DND-41 (cell line): ENCODE results near the gene NFXL1.

ENCODE experiments used
- ATAC-seq: fragments of 200-7000 bp; cut with Tn5 transposase; 3 replicates; pipeline ENCODE4 v1.9.1; 2021; ENCODE audit warnings: low read depth; ENCODE audit not compliant: insufficient read depth
- DNase-seq: peaks from one replicate; pipeline ENCODE4 v3.0.0-alpha.2; 2020
- H2AFZ ChIP-seq: 2 replicates; pipeline ENCODE4 v1.6.0; 2012; ENCODE audit warnings: low read depth, low read length
- H3K27ac ChIP-seq: 2 replicates; pipeline ENCODE4 v1.5.1; 2012; ENCODE audit warnings: low read length, inconsistent platforms
- H3K27me3 ChIP-seq: fragments of 200-600 bp; sonication (generic); 2 replicates; pipeline ENCODE4 v1.6.0; 2012; ENCODE audit warnings: low read length, mild to moderate bottlenecking, inconsistent platforms; ENCODE audit not compliant: insufficient read depth, poor library complexity
- H3K36me3 ChIP-seq: 2 replicates; pipeline ENCODE4 v1.5.1; 2012; ENCODE audit warnings: low read length, inconsistent platforms; ENCODE audit not compliant: insufficient read depth
- H3K4me1 ChIP-seq: 2 replicates; pipeline ENCODE4 v1.5.1; 2012; ENCODE audit warnings: mild to moderate bottlenecking, low read length; ENCODE audit not compliant: insufficient read depth
- H3K4me2 ChIP-seq: 2 replicates; pipeline ENCODE4 v1.6.0; 2012; ENCODE audit warnings: mild to moderate bottlenecking, moderate library complexity, low read length, inconsistent platforms; ENCODE audit not compliant: insufficient read depth
- H3K4me3 ChIP-seq, 2 experiments: fragments of 200-600 bp in 1 of 2; shearing (Covaris generic) in 1 of 2; 2 replicates each; pipeline ENCODE4 v1.5.1; 2012 to 2016; ENCODE audit warnings: inconsistent platforms in 2 of 2, low read length in 2 of 2, mild to moderate bottlenecking in 2 of 2, low read depth in 1 of 2, moderate library complexity in 1 of 2
- H3K79me2 ChIP-seq: 2 replicates; pipeline ENCODE4 v1.6.0; 2012; ENCODE audit warnings: low read length, inconsistent platforms; ENCODE audit not compliant: insufficient read depth
- H3K9ac ChIP-seq: 2 replicates; pipeline ENCODE4 v1.6.0; 2012; ENCODE audit warnings: low read depth, mild to moderate bottlenecking, inconsistent platforms, low read length, moderate library complexity
- H3K9me3 ChIP-seq: 2 replicates; pipeline ENCODE4 v1.5.1; 2012; ENCODE audit warnings: low read length, moderate library complexity, mild to moderate bottlenecking, inconsistent platforms; ENCODE audit not compliant: insufficient read depth, severe bottlenecking
- H4K20me1 ChIP-seq: 2 replicates; pipeline ENCODE4 v1.6.0; 2012; ENCODE audit warnings: low read length; ENCODE audit not compliant: insufficient read depth
- EZH2 ChIP-seq: IDR thresholded peaks from 3 replicates; pipeline ENCODE4 v1.6.1; 2012; ENCODE audit warnings: borderline replicate concordance, low read depth, mild to moderate bottlenecking, moderate library complexity, low read length, inconsistent platforms; ENCODE audit not compliant: severe bottlenecking
- TF ChIP-seq, protein P1 (sequence below): IDR thresholded peaks from 2 replicates; pipeline ENCODE4 v1.5.1; 2012; ENCODE audit warnings: borderline replicate concordance, low read length, moderate library complexity, mild to moderate bottlenecking; ENCODE audit not compliant: poor library complexity, severe bottlenecking; ENCODE audit errors: extremely low read depth

NFXL1 gene

GRCh38 chr4:47804598-47804997, 109.8 kb downstream of the NFXL1 start:
- no peak overlapping the region for H3K4me3 ChIP-seq
- H4K20me1 ChIP-seq = no peaks in the 10 kb centered on the region

GRCh38 chr4:47801481-47802002, 112.8 kb downstream of the NFXL1 start:
- Histone ChIP-seq H3K9me3 (no peaks in the 10 kb centered on the region), H4K20me1 (no peaks in the 10 kb centered on the region), H3K79me2 (no peaks in the 10 kb centered on the region), H3K4me2 (no peak overlapping the region), H3K9ac (no peak overlapping the region), H3K27ac (no peak overlapping the region), H2AFZ (no peak overlapping the region; the same call in 1 of the 2 replicates), H3K4me3 (no peak overlapping the region), H3K27me3 (no peaks in the 10 kb centered on the region), H3K36me3 (no peaks in the 10 kb centered on the region), H3K4me1 (no peaks in the 10 kb centered on the region)
- no peak for ATAC-seq
- no peak for TF ChIP-seq EZH2
- TF ChIP-seq, protein P1, sequence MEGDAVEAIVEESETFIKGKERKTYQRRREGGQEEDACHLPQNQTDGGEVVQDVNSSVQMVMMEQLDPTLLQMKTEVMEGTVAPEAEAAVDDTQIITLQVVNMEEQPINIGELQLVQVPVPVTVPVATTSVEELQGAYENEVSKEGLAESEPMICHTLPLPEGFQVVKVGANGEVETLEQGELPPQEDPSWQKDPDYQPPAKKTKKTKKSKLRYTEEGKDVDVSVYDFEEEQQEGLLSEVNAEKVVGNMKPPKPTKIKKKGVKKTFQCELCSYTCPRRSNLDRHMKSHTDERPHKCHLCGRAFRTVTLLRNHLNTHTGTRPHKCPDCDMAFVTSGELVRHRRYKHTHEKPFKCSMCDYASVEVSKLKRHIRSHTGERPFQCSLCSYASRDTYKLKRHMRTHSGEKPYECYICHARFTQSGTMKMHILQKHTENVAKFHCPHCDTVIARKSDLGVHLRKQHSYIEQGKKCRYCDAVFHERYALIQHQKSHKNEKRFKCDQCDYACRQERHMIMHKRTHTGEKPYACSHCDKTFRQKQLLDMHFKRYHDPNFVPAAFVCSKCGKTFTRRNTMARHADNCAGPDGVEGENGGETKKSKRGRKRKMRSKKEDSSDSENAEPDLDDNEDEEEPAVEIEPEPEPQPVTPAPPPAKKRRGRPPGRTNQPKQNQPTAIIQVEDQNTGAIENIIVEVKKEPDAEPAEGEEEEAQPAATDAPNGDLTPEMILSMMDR = no peak
- no peak for DNase-seq

More at GRCh38 chr4:47804598-47804997, 109.8 kb downstream of the NFXL1 start:
- Histone ChIP-seq H3K36me3 (no peaks in the 10 kb centered on the region), H2AFZ (no peak overlapping the region), H3K9me3 (no peaks in the 10 kb centered on the region), H3K9ac (no peak overlapping the region), H3K4me1 (no peaks in the 10 kb centered on the region), H3K79me2 (no peaks in the 10 kb centered on the region), H3K4me2 (no peak overlapping the region), H3K27me3 (no peaks in the 10 kb centered on the region), H3K27ac (no peak overlapping the region)
- no peak for TF ChIP-seq EZH2
- TF ChIP-seq, protein P1 = no peak
- DNase-seq (no peak), ATAC-seq (no peak)

- no peak overlapping the region for H3K27ac ChIP-seq
Observed at GRCh38 chr4:47798165-47798564, 116.2 kb downstream of the NFXL1 start.

More at GRCh38 chr4:47798165-47798564, 116.2 kb downstream of the NFXL1 start:
- Histone ChIP-seq H4K20me1 (no peaks in the 10 kb centered on the region), H3K36me3 (no peaks in the 10 kb centered on the region), H3K4me2 (no peak overlapping the region), H3K9ac (no peak overlapping the region), H2AFZ (no peak overlapping the region), H3K27me3 (no peaks in the 10 kb centered on the region), H3K9me3 (no peaks in the 10 kb centered on the region), H3K79me2 (no peaks in the 10 kb centered on the region), H3K4me3 (no peak overlapping the region), H3K4me1 (no peaks in the 10 kb centered on the region)
- ATAC-seq (no peak), DNase-seq (no peak)
- TF ChIP-seq EZH2 = no peak
- TF ChIP-seq, protein P1 = no peak
